ENCODE data around the gene TMEM121.
A peak's percentile ranks its signal among the peaks of the same experiment; 100 is the strongest.

Gene TMEM121

DNA sequence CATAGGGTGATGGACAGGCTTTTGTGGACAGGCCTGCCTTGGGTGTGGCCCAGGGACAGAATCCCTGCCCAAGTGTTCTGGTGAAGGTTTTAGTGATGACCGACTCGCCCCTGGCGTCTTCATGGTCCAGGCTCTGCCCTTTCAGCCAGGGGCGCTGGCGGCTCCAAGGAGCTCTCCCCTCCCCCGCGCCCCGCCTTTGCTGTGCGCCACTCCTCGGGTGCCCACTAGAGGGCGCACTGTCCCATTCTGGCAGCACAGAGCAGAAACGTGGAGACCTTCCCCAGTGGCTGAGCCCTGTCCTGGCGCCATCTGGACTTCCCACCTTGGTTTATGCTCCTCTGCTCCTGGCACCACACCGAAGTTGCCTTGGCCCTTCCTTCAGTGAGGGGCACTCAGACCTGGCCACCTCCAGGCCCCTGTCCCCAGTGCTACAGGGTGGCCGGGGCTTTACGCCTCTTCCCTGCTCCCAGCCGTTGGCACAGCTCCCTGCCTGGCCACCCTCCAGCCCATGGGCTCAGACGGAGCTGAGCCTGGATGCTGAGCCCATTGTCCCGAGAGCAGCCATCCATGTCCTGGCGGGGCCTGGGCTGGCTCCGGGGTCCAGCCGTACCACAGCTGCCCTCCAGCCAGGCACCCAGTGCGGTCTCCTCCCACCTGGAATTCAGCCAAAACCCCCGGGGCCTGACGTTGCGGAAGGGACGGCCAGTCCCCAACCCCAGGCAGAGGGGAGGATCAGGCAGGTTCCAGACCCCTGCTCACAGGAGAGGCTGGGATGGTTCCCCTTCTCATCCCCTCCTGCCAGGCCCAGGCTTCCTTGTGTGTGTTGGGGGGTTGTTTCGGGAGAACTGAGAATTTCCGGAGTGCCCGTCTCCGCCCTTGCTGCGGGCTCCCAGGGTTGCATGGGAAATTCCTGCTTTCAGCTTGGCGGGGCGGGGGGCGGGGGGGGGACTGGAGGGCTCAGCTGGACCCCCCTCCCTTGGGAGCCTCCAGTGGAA is 45.3 kb upstream of the TMEM121 start:
- Histone ChIP-seq H3K79me2 (ENCODE audit: insufficient read depth, low read length) (no peaks in the 10 kb centered on the region), H4K20me1 (ENCODE audit: low read depth, low read length) (no peaks in the 10 kb centered on the region), H3K9ac (ENCODE audit: low read length) (no peak overlapping the region), H3F3A (ENCODE audit: insufficient read depth) (no peaks in the 10 kb centered on the region), H3K4me2 (ENCODE audit: low read depth, low read length, poor library complexity, severe bottlenecking) (peak overlapping the region; percentile 14), H2AFZ (ENCODE audit: low read depth, low read length, severe bottlenecking) (no peak overlapping the region), H3K27me3 (ENCODE audit: low read length) (no peaks in the 10 kb centered on the region), H3K9me2 (replicated peaks; ENCODE audit: insufficient read depth, low read length) (no peaks in the 10 kb centered on the region), H3K27ac (ENCODE audit: low read depth, low read length) (no peak overlapping the region), H3K36me3 (ENCODE audit: low read length) (no peaks in the 10 kb centered on the region), H3K4me3 (ENCODE audit: insufficient read depth, low read length, poor library complexity, severe bottlenecking) (no peak overlapping the region), H3K9me3 (ENCODE audit: insufficient read depth, low read length) (0 out of 2 replicates have a peak, but pooled peaks cover 3% of the 10 kb centered on the region)
- TF ChIP-seq EZH2phosphoT487 (conservative IDR thresholded peaks at IDR 0.05; ENCODE audit: low read length) = no peak
- TF ChIP-seq, protein P1, sequence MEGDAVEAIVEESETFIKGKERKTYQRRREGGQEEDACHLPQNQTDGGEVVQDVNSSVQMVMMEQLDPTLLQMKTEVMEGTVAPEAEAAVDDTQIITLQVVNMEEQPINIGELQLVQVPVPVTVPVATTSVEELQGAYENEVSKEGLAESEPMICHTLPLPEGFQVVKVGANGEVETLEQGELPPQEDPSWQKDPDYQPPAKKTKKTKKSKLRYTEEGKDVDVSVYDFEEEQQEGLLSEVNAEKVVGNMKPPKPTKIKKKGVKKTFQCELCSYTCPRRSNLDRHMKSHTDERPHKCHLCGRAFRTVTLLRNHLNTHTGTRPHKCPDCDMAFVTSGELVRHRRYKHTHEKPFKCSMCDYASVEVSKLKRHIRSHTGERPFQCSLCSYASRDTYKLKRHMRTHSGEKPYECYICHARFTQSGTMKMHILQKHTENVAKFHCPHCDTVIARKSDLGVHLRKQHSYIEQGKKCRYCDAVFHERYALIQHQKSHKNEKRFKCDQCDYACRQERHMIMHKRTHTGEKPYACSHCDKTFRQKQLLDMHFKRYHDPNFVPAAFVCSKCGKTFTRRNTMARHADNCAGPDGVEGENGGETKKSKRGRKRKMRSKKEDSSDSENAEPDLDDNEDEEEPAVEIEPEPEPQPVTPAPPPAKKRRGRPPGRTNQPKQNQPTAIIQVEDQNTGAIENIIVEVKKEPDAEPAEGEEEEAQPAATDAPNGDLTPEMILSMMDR (IDR thresholded peaks at IDR 0.05; ENCODE audit: insufficient read depth, low read length, poor library complexity, severe bottlenecking) = peak; percentile 95

DNA sequence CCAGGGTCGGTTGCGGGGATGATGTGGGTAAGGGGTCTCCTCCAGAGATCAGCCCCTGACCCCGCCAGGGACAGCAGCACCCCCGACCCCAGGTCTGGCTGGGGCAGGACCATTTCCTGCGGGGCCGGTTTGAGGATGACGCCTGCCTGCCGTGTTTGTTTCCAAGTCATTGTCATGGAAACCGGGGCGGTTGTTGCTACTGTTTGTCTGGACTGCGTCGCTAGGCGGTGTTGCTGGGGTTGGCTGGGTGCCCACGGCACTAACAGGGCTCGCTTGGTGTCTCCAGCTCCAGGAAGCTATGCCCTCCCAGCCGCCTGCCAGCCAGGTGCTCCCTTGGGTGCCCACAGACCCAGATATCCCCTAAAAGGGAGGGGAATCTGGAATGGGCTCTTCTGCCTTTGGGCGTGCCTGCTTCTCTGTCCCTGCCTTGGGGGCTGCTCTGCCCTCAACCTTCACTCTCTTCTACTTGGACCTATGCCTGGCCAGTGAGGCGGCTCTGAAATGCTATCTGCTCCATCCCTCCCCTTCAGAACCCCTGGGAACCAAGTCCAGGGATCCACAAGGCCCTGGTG is 44.4 kb upstream of the TMEM121 start:
- no peaks in the 10 kb centered on the region for H3K27me3 ChIP-seq (ENCODE audit: low read length)
- H3K4me3 ChIP-seq (ENCODE audit: insufficient read depth, low read length, poor library complexity, severe bottlenecking) = no peak overlapping the region
- no peaks in the 10 kb centered on the region for H3K36me3 ChIP-seq (ENCODE audit: low read length)
- peak overlapping the region; percentile 22 for H3K4me2 ChIP-seq (ENCODE audit: low read depth, low read length, poor library complexity, severe bottlenecking)
- 0 out of 2 replicates have a peak, but pooled peaks cover 3% of the 10 kb centered on the region for H3K9me3 ChIP-seq (ENCODE audit: insufficient read depth, low read length)
- no peak overlapping the region for H3K27ac ChIP-seq (ENCODE audit: low read depth, low read length)
- no peak overlapping the region for H2AFZ ChIP-seq (ENCODE audit: low read depth, low read length, severe bottlenecking)
- no peaks in the 10 kb centered on the region for H4K20me1 ChIP-seq (ENCODE audit: low read depth, low read length)
- H3F3A ChIP-seq (ENCODE audit: insufficient read depth) = no peaks in the 10 kb centered on the region
- TF ChIP-seq, protein P1 (IDR thresholded peaks at IDR 0.05; ENCODE audit: insufficient read depth, low read length, poor library complexity, severe bottlenecking) = no peak
- no peak for TF ChIP-seq EZH2phosphoT487 (conservative IDR thresholded peaks at IDR 0.05; ENCODE audit: low read length)
- no peaks in the 10 kb centered on the region for H3K79me2 ChIP-seq (ENCODE audit: insufficient read depth, low read length)
- H3K9ac ChIP-seq (ENCODE audit: low read length) = no peak overlapping the region
- H3K9me2 ChIP-seq (replicated peaks; ENCODE audit: insufficient read depth, low read length) = no peaks in the 10 kb centered on the region

DNA sequence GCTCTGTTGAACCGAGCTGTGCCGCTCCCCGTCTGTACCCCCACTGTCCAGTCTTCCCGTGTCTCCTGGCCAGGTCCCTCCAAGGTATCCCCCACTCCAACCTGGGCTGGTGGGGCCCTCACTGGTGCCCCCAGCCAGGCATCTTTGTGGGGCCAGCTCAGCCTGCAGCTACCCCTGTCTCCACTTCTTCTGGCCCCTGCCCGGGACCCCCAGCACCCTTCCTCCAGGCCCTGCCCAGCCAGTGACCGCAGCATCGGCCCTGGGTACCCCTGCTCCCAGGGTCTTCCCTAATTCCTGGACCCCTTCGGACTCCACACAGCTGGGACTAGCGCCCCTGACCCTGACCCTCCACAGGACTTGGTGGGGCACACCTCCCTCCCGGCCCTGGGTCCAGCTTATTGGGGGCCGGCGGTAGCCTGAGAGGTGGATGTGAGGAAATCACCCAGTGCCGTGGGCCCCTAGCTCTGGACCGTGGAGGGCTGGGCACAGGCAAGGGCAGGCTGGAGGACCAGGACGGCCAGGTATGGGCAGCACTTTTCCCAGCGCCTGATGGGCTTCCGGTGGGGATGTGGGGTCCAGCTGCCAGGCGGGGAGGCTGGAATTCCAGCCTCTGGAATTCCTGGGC is 43.8 kb upstream of the TMEM121 start:
- no peaks in the 10 kb centered on the region for H3F3A ChIP-seq (ENCODE audit: insufficient read depth)

More for the DNA sequence above, 43.8 kb upstream of the TMEM121 start:
- no peaks in the 10 kb centered on the region for H3K36me3 ChIP-seq (ENCODE audit: low read length)
- no peaks in the 10 kb centered on the region for H3K79me2 ChIP-seq (ENCODE audit: insufficient read depth, low read length)
- no peak overlapping the region for H3K4me3 ChIP-seq (ENCODE audit: insufficient read depth, low read length, poor library complexity, severe bottlenecking)
- no peaks in the 10 kb centered on the region for H3K27me3 ChIP-seq (ENCODE audit: low read length)
- H3K27ac ChIP-seq (ENCODE audit: low read depth, low read length) = no peak overlapping the region
- no peak overlapping the region for H2AFZ ChIP-seq (ENCODE audit: low read depth, low read length, severe bottlenecking)
- no peak overlapping the region for H3K4me2 ChIP-seq (ENCODE audit: low read depth, low read length, poor library complexity, severe bottlenecking)
- no peak overlapping the region for H3K9ac ChIP-seq (ENCODE audit: low read length)
- no peaks in the 10 kb centered on the region for H3K9me2 ChIP-seq (replicated peaks; ENCODE audit: insufficient read depth, low read length)
- no peaks in the 10 kb centered on the region for H4K20me1 ChIP-seq (ENCODE audit: low read depth, low read length)
- H3K9me3 ChIP-seq (ENCODE audit: insufficient read depth, low read length) = no peaks in the 10 kb centered on the region
- TF ChIP-seq, protein P1 (IDR thresholded peaks at IDR 0.05; ENCODE audit: insufficient read depth, low read length, poor library complexity, severe bottlenecking) = no peak
- TF ChIP-seq EZH2phosphoT487 (conservative IDR thresholded peaks at IDR 0.05; ENCODE audit: low read length) = no peak
